OCI-LY7 (cell line): ENCODE measurements around the gene INTS6L.

Source experiments
- CTCF ChIP-seq: fragments of 200-600 bp; sonication (generic); conservative IDR thresholded peaks from 2 replicates; pipeline ENCODE4 v1.5.1; 2014; ENCODE audit warnings: mild to moderate bottlenecking, antibody characterized with exemption, low read length, moderate library complexity, mixed read lengths
- EZH2phosphoT487 ChIP-seq: fragments of 200-600 bp; sonication (generic); IDR thresholded peaks from 2 replicates; pipeline ENCODE4 v1.6.1; 2018; ENCODE audit warnings: low read depth, borderline replicate concordance, mild to moderate bottlenecking, mixed run types, antibody characterized with exemption, low read length, moderate library complexity, mixed read lengths

GRCh38 chrX:135480076-135480475 lies 40.4 kb upstream of the INTS6L start:
- TF ChIP-seq CTCF (no peak), EZH2phosphoT487 (no peak)
